Adrenal gland (tissue), 5 donors: ENCODE results near the gene C16orf54.

Experiments used
- POLR2A ChIP-seq, 2 donors: fragments of 450-650 bp; IDR thresholded peaks; one replicate each; pipeline ENCODE4 v1.6.1; 2017; ENCODE audit warnings: antibody characterized with exemption in 2 of 2, mild to moderate bottlenecking in 2 of 2, moderate library complexity in 1 of 2
- TF ChIP-seq, protein P1 (sequence below), 6 experiments: fragments of 450-650 bp in 4 of 6; fragments of 200-600 bp in 2 of 6; sonication (generic) in 1 of 6; IDR thresholded peaks; 1 replicate in 5 of 6; 2 replicates in 1 of 6; pipeline versions ENCODE4 v1.5.1 to v1.8.0; 2016 to 2021; ENCODE audit warnings: antibody characterized with exemption in 6 of 6, mild to moderate bottlenecking in 2 of 6, moderate library complexity in 1 of 6
- donor health status: DM: no; HTN: no; CAD: no.

GRCh38 chr16:29779474-29779873, 33.7 kb upstream of the C16orf54 start:
- TF ChIP-seq, protein P1, sequence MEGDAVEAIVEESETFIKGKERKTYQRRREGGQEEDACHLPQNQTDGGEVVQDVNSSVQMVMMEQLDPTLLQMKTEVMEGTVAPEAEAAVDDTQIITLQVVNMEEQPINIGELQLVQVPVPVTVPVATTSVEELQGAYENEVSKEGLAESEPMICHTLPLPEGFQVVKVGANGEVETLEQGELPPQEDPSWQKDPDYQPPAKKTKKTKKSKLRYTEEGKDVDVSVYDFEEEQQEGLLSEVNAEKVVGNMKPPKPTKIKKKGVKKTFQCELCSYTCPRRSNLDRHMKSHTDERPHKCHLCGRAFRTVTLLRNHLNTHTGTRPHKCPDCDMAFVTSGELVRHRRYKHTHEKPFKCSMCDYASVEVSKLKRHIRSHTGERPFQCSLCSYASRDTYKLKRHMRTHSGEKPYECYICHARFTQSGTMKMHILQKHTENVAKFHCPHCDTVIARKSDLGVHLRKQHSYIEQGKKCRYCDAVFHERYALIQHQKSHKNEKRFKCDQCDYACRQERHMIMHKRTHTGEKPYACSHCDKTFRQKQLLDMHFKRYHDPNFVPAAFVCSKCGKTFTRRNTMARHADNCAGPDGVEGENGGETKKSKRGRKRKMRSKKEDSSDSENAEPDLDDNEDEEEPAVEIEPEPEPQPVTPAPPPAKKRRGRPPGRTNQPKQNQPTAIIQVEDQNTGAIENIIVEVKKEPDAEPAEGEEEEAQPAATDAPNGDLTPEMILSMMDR (IDR thresholded peaks at IDR 0.05), result no peak
- TF ChIP-seq POLR2A (IDR thresholded peaks at IDR 0.05), result no peak
